K562 (cell line): Measurements from ENCODE around the gene TK1.

Experiments
- E2F4 ChIP-seq: sonication (generic); formaldehyde crosslinking; IDR thresholded peaks from 2 replicates; pipeline ENCODE4 v1.8.0; 2022; ENCODE audit warnings: mild to moderate bottlenecking, low read depth, missing genetic modification reagents
- KDM5B ChIP-seq: fragments of 200-600 bp; sonication (generic); IDR thresholded peaks from 2 replicates; pipeline ENCODE4 v1.6.1; 2012; ENCODE audit warnings: low read depth, mild to moderate bottlenecking, moderate library complexity, low read length, control low read depth, inconsistent platforms; ENCODE audit not compliant: insufficient replicate concordance
- TRIM25 ChIP-seq: fragments of 450-650 bp; IDR thresholded peaks from 2 replicates; pipeline ENCODE4 v1.7.0; 2016; ENCODE audit warnings: borderline replicate concordance
- ZFP36 ChIP-seq: fragments of 150-350 bp; IDR thresholded peaks from 2 replicates; pipeline ENCODE4 v1.6.1; 2018; ENCODE audit warnings: low read length, low read depth; ENCODE audit not compliant: partially characterized antibody
- ZNF253 ChIP-seq: fragments of 250-450 bp; sonication (Bioruptor Pico); conservative IDR thresholded peaks from 2 replicates; pipeline ENCODE4 v1.6.1; 2021; ENCODE audit warnings: mild to moderate bottlenecking

GRCh38 chr17:78170692-78171590 lies 15.9 kb downstream of the TK1 start:
- TF ChIP-seq E2F4 (CRISPR knock-in tag) (no peak), ZNF253 (CRISPR knock-in tag) (no peak), ZFP36 (no peak), TRIM25 (no peak), KDM5B (no peak)
